Measurements from ENCODE around the gene SLC8A3. TPM values are rescaled to one million over a fixed set of nuclear protein-coding genes. Genes with fewer than 3 reads are reported as not detected.

The SLC8A3 gene
- total RNA-seq, 1 experiment from 2014 or later = not detected

DNA sequence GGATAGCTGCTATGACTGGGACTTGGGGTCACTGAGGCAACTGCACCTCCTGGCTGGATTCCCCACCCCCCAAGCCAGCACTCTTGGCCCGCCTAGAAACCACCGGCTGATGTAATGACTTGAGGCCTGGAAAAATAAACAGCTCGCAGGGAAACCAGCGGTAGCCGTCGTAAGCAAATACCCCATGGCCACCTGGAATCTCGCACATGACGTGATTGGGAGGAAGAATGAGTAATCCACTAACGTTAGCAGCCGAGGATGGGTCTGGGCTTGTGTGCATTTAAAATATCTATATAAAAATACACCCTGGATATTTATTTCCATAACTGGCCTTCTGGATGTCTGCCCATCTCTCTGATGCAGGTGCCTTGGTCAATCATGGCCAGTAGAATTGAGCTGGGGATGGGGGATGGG, 189.5 kb downstream of the SLC8A3 start:
- Histone ChIP-seq H3K4me3 (replicated peaks in 1 of 2; ENCODE audit: low read depth in 1 of 2, low read length in 2 of 2) (no peak overlapping the region), H3K27ac (ENCODE audit: low read depth, low read length) (no peak overlapping the region), H3K9me2 (ENCODE audit: insufficient read depth) (no peaks in the 10 kb centered on the region), H3K27me3 (ENCODE audit: insufficient read depth, low read length) (peaks cover 19% of the 10 kb centered on the region; the same call in 1 of the 2 replicates), H2AFZ (ENCODE audit: low read depth, low read length, poor library complexity, severe bottlenecking) (no peak overlapping the region), H3K79me2 (ENCODE audit: insufficient read depth, low read length) (no peaks in the 10 kb centered on the region), H3K9me3 (ENCODE audit: control insufficient read depth in 1 of 2, insufficient read depth in 1 of 2, low read depth in 1 of 2, low read length in 2 of 2) (no peaks in the 10 kb centered on the region), H4K20me1 (ENCODE audit: insufficient read depth) (no peaks in the 10 kb centered on the region), H3K4me1 (ENCODE audit: control insufficient read depth in 1 of 2, insufficient read depth in 2 of 2, low read length in 2 of 2) (no peaks in the 10 kb centered on the region), H3K4me2 (ENCODE audit: low read length) (no peak overlapping the region), H3K36me3 (ENCODE audit: control insufficient read depth in 1 of 2, insufficient read depth in 2 of 2, low read length in 2 of 2) (no peaks in the 10 kb centered on the region), H3K9ac (ENCODE audit: low read length) (no peak overlapping the region)
- POLR2A ChIA-PET = no interaction called here
- RAD21 ChIA-PET (ENCODE audit: low non-redundant PET in 1 of 2, low total read pairs in 2 of 2, uncharacterized antibody in 2 of 2, unreplicated experiment in 2 of 2) = no interaction called here
- TF ChIP-seq SRF (IDR thresholded peaks at IDR 0.05; ENCODE audit: low read depth) (no peak), EGR1 (IDR thresholded peaks at IDR 0.05; ENCODE audit: low read depth) (no peak), EZH2 (IDR thresholded peaks at IDR 0.05) (no peak), SIN3A (IDR thresholded peaks at IDR 0.05; ENCODE audit: low read depth) (no peak), EZH2phosphoT487 (IDR thresholded peaks at IDR 0.05; ENCODE audit: borderline replicate concordance) (no peak), FOSL1 (IDR thresholded peaks at IDR 0.05; ENCODE audit: low read depth) (no peak), CBX3 (IDR thresholded peaks at IDR 0.05; ENCODE audit: low read depth) (no peak), ZNF274 (IDR thresholded peaks at IDR 0.05; ENCODE audit: low read depth, low read length) (no peak), TCF7L2 (IDR thresholded peaks at IDR 0.05; ENCODE audit: borderline replicate concordance, extremely low read depth, insufficient read depth, insufficient read length) (no peak), ATF3 (IDR thresholded peaks at IDR 0.05) (no peak), JUND (IDR thresholded peaks at IDR 0.05) (no peak)
- TF ChIP-seq, protein P1, sequence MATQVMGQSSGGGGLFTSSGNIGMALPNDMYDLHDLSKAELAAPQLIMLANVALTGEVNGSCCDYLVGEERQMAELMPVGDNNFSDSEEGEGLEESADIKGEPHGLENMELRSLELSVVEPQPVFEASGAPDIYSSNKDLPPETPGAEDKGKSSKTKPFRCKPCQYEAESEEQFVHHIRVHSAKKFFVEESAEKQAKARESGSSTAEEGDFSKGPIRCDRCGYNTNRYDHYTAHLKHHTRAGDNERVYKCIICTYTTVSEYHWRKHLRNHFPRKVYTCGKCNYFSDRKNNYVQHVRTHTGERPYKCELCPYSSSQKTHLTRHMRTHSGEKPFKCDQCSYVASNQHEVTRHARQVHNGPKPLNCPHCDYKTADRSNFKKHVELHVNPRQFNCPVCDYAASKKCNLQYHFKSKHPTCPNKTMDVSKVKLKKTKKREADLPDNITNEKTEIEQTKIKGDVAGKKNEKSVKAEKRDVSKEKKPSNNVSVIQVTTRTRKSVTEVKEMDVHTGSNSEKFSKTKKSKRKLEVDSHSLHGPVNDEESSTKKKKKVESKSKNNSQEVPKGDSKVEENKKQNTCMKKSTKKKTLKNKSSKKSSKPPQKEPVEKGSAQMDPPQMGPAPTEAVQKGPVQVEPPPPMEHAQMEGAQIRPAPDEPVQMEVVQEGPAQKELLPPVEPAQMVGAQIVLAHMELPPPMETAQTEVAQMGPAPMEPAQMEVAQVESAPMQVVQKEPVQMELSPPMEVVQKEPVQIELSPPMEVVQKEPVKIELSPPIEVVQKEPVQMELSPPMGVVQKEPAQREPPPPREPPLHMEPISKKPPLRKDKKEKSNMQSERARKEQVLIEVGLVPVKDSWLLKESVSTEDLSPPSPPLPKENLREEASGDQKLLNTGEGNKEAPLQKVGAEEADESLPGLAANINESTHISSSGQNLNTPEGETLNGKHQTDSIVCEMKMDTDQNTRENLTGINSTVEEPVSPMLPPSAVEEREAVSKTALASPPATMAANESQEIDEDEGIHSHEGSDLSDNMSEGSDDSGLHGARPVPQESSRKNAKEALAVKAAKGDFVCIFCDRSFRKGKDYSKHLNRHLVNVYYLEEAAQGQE (IDR thresholded peaks at IDR 0.05; ENCODE audit: low read depth) = no peak
- TF ChIP-seq, protein P2, sequence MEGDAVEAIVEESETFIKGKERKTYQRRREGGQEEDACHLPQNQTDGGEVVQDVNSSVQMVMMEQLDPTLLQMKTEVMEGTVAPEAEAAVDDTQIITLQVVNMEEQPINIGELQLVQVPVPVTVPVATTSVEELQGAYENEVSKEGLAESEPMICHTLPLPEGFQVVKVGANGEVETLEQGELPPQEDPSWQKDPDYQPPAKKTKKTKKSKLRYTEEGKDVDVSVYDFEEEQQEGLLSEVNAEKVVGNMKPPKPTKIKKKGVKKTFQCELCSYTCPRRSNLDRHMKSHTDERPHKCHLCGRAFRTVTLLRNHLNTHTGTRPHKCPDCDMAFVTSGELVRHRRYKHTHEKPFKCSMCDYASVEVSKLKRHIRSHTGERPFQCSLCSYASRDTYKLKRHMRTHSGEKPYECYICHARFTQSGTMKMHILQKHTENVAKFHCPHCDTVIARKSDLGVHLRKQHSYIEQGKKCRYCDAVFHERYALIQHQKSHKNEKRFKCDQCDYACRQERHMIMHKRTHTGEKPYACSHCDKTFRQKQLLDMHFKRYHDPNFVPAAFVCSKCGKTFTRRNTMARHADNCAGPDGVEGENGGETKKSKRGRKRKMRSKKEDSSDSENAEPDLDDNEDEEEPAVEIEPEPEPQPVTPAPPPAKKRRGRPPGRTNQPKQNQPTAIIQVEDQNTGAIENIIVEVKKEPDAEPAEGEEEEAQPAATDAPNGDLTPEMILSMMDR (IDR thresholded peaks at IDR 0.05 in 2 of 3, conservative IDR thresholded peaks at IDR 0.05 in 1 of 3; ENCODE audit: borderline replicate concordance in 1 of 3, insufficient read depth in 1 of 3, low read depth in 2 of 3, low read length in 2 of 3) = no peak
- TF ChIP-seq, protein P3, sequence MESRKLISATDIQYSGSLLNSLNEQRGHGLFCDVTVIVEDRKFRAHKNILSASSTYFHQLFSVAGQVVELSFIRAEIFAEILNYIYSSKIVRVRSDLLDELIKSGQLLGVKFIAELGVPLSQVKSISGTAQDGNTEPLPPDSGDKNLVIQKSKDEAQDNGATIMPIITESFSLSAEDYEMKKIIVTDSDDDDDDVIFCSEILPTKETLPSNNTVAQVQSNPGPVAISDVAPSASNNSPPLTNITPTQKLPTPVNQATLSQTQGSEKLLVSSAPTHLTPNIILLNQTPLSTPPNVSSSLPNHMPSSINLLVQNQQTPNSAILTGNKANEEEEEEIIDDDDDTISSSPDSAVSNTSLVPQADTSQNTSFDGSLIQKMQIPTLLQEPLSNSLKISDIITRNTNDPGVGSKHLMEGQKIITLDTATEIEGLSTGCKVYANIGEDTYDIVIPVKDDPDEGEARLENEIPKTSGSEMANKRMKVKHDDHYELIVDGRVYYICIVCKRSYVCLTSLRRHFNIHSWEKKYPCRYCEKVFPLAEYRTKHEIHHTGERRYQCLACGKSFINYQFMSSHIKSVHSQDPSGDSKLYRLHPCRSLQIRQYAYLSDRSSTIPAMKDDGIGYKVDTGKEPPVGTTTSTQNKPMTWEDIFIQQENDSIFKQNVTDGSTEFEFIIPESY (IDR thresholded peaks at IDR 0.05; ENCODE audit: extremely low read depth, insufficient replicate concordance, low read length) = no peak
- CTCF ChIA-PET = no interaction called here
- intact Hi-C loops (cut with micrococcal nuclease) = no loop called here
- ATAC-seq = no peak
- no peak for DNase-seq (ENCODE audit: low read depth, low spot score)
- BruUV-seq (replicated peaks) = no TSS peak
